ENCODE data around the gene ANKZF1. TPM values are rescaled to one million over a fixed set of nuclear protein-coding genes. Genes with fewer than 3 reads are reported as not detected.
A peak's percentile ranks its signal among the peaks of the same experiment; 100 is the strongest.

The ANKZF1 gene
- total RNA-seq, 1 donor from 2014 or later, result 27.7 TPM

DNA sequence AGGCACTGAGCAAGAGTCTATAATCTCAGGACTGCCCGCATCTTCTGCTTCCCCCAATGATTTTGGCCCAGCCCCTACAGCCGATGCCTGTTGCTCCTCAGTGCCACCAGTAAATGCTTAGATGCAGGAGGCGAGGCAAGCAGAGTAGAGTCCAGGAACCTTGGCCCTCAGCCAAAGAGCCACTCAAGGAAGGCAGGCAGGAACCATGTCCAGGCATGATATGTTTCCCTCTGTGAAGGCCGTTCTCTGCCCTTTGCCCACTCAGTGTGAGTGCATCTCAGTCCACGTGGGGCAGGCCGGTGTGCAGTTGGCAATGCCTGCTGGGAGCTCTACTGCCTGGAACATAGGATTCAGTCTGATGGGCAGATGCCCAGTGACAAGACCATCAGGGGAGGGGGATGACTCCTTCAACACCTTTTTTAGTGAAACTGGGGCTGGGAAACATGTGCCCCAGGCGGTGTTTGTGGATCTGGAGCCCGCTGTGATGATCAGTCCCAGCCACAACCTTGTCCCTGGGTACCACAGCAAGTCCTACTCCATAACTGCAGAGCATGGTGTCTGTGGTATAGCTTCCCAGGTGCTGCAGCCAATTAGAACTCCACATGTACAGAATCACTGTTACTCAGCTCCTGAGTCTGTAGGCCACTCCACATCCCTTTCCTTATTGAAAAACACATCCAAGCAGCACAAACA lies 39.9 kb downstream of the ANKZF1 start:
- Histone ChIP-seq H3K4me3 (ENCODE audit: low read length in 3 of 3) (no peak overlapping the region), H3K9me3 (ENCODE audit: control insufficient read depth in 3 of 3, low read length in 3 of 3) (no peaks in the 10 kb centered on the region), H3K9ac (ENCODE audit: low read depth in 1 of 3, low read length in 3 of 3) (no peak overlapping the region), H3K27ac (ENCODE audit: low read depth, low read length) (no peak overlapping the region), H3K4me1 (ENCODE audit: control insufficient read depth in 3 of 3, insufficient read depth in 3 of 3, low read length in 3 of 3) (peaks cover 5 to 15% (median 11%) of the 10 kb centered on the region in 3 donors), H3K36me3 (ENCODE audit: control insufficient read depth in 3 of 3, insufficient read depth in 3 of 3, low read length in 3 of 3) (no peaks in the 10 kb centered on the region), H3K27me3 (ENCODE audit: control insufficient read depth in 3 of 3, insufficient read depth in 3 of 3, low read length in 3 of 3) (no peaks in the 10 kb centered on the region)

DNA sequence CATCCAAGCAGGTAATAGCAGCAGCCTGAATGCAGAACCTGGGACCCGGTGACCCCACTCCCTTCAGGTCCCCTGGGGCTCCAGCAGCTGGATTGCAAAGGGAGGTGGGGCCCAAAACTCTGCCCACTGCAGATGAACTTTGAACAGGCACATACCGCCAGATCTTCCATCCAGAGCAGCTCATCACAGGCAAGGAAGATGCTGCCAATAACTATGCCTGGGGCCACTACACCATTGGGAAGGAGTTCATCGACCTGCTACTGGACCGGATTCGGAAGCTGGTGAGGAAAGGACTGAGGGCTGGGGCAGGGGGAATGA lies 40.4 kb downstream of the ANKZF1 start:
- no peaks in the 10 kb centered on the region for H3K9me3 ChIP-seq (ENCODE audit: control insufficient read depth in 3 of 3, low read length in 3 of 3)
- peaks cover 8 to 18% (median 13%) of the 10 kb centered on the region in 3 donors for H3K4me1 ChIP-seq (ENCODE audit: control insufficient read depth in 3 of 3, insufficient read depth in 3 of 3, low read length in 3 of 3)
- H3K9ac ChIP-seq (ENCODE audit: low read depth in 1 of 3, low read length in 3 of 3), result no peak overlapping the region
- no peak overlapping the region for H3K4me3 ChIP-seq (ENCODE audit: low read length in 3 of 3)
- H3K27ac ChIP-seq (ENCODE audit: low read depth, low read length), result no peak overlapping the region
- H3K36me3 ChIP-seq (ENCODE audit: control insufficient read depth in 3 of 3, insufficient read depth in 3 of 3, low read length in 3 of 3), result no peaks in the 10 kb centered on the region
- no peaks in the 10 kb centered on the region for H3K27me3 ChIP-seq (ENCODE audit: control insufficient read depth in 3 of 3, insufficient read depth in 3 of 3, low read length in 3 of 3)

DNA sequence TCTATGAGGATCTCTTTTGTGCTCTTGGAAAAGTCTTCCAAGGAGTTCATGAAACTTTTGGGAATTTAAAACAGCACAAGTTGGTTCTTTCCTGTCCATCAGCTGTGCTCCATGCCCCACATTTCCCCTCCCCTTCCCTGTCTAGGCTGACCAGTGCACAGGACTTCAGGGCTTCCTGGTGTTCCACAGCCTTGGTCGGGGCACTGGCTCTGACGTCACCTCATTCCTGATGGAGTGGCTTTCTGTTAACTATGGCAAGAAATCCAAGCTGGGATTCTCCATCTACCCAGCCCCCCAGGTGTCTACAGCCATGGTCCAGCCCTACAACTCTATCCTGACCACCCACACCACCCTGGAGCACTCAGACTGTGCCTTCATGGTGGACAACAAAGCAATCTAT lies 41.4 kb downstream of the ANKZF1 start:
- Histone ChIP-seq H3K4me1 (ENCODE audit: control insufficient read depth in 3 of 3, insufficient read depth in 3 of 3, low read length in 3 of 3) (peaks cover 8 to 23% (median 13%) of the 10 kb centered on the region in 3 donors), H3K4me3 (ENCODE audit: low read length in 3 of 3) (no peak overlapping the region), H3K9ac (ENCODE audit: low read depth in 1 of 3, low read length in 3 of 3) (no peak overlapping the region), H3K9me3 (ENCODE audit: control insufficient read depth in 3 of 3, low read length in 3 of 3) (no peaks in the 10 kb centered on the region), H3K27me3 (ENCODE audit: control insufficient read depth in 3 of 3, insufficient read depth in 3 of 3, low read length in 3 of 3) (no peaks in the 10 kb centered on the region), H3K27ac (ENCODE audit: low read depth, low read length) (no peak overlapping the region), H3K36me3 (ENCODE audit: control insufficient read depth in 3 of 3, insufficient read depth in 3 of 3, low read length in 3 of 3) (no peaks in the 10 kb centered on the region)

DNA sequence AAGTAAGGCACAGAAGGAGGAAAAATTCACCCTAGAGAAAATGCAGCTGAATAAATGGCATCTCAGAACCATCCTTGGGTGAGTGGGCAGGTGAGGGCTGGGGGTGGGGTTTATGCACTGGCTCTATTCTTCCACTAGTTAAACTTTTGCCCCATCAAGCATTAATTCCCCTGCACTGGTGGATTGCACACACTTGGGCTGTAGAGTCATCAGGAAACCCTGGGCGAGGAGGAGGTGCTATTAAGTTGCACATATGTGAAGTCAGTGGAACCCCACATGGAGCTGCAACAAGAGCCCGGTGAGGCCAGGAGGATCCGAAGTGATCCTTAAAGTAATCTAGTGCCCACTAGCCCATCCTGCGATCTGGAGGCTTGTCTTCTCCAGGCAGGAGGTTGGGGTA lies 42.8 kb downstream of the ANKZF1 start:
- H3K4me3 ChIP-seq (ENCODE audit: low read length in 3 of 3), result no peak overlapping the region
- H3K36me3 ChIP-seq (ENCODE audit: control insufficient read depth in 3 of 3, insufficient read depth in 3 of 3, low read length in 3 of 3), result no peaks in the 10 kb centered on the region

DNA sequence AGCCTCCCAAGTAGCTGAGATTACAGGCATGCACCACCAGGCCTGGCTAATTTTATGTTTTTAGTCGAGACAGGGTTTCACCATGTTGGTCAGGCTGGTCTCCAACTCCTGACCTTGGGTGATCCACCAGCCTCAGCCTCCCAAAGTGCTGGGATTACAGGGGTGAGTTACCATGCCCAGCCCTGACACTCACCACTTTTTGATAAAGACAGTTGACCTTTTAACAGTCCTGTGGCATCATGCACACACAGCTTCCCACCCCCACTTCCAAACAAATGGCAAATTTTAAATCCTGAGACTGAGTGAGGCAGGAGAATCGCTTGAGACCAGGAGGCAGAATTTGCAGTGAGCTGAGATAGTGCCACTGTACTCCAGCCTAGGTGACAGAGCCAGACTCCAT lies 43.4 kb downstream of the ANKZF1 start:
- H3K27ac ChIP-seq (ENCODE audit: low read depth, low read length), result no peak overlapping the region
- no peak overlapping the region for H3K4me3 ChIP-seq (ENCODE audit: low read length in 3 of 3)
- no peaks in the 10 kb centered on the region for H3K36me3 ChIP-seq (ENCODE audit: control insufficient read depth in 3 of 3, insufficient read depth in 3 of 3, low read length in 3 of 3)
- no peak overlapping the region for H3K9ac ChIP-seq (ENCODE audit: low read depth in 1 of 3, low read length in 3 of 3)
- peaks cover 15 to 30% (median 20%) of the 10 kb centered on the region in 3 donors for H3K4me1 ChIP-seq (ENCODE audit: control insufficient read depth in 3 of 3, insufficient read depth in 3 of 3, low read length in 3 of 3)
- no peaks in the 10 kb centered on the region for H3K9me3 ChIP-seq (ENCODE audit: control insufficient read depth in 3 of 3, low read length in 3 of 3)
- no peaks in the 10 kb centered on the region for H3K27me3 ChIP-seq (ENCODE audit: control insufficient read depth in 3 of 3, insufficient read depth in 3 of 3, low read length in 3 of 3)

More for the DNA sequence above, 42.8 kb downstream of the ANKZF1 start:
- H3K4me1 ChIP-seq (ENCODE audit: control insufficient read depth in 3 of 3, insufficient read depth in 3 of 3, low read length in 3 of 3), result peaks cover 8 to 23% (median 14%) of the 10 kb centered on the region in 3 donors
- H3K27ac ChIP-seq (ENCODE audit: low read depth, low read length), result no peak overlapping the region
- no peaks in the 10 kb centered on the region for H3K9me3 ChIP-seq (ENCODE audit: control insufficient read depth in 3 of 3, low read length in 3 of 3)
- no peak overlapping the region for H3K9ac ChIP-seq (ENCODE audit: low read depth in 1 of 3, low read length in 3 of 3)
- no peaks in the 10 kb centered on the region for H3K27me3 ChIP-seq (ENCODE audit: control insufficient read depth in 3 of 3, insufficient read depth in 3 of 3, low read length in 3 of 3)

DNA sequence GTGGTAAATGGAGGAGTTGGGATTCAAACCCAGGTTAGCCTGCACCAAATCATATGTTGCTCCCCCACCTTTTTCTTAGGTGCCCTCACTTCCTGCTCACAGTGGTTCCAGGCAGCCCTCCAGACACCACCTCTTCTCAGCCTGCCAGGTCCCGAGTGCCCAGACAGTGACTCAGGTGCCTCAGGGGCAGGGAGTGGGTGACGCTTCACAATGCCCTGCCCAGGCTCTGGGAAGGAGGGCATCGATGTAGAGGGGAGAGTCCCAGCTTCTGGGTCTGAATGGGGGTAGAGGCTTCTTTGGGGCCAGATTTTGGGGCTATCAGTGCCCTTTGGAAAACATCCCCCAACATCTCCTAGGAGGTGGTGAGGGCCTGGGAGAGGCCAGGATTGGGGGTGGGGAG lies 44.3 kb downstream of the ANKZF1 start:
- H3K4me3 ChIP-seq (ENCODE audit: low read length in 3 of 3), result peak overlapping the region in 1 of 3 donors; percentile 58
- no peaks in the 10 kb centered on the region for H3K36me3 ChIP-seq (ENCODE audit: control insufficient read depth in 3 of 3, insufficient read depth in 3 of 3, low read length in 3 of 3)
- peak overlapping the region; percentile 16 to 79 (median 47) for H3K9ac ChIP-seq (ENCODE audit: low read depth in 1 of 3, low read length in 3 of 3)
- no peaks in the 10 kb centered on the region for H3K27me3 ChIP-seq (ENCODE audit: control insufficient read depth in 3 of 3, insufficient read depth in 3 of 3, low read length in 3 of 3)
- peaks cover 24 to 39% (median 30%) of the 10 kb centered on the region in 3 donors for H3K4me1 ChIP-seq (ENCODE audit: control insufficient read depth in 3 of 3, insufficient read depth in 3 of 3, low read length in 3 of 3)
- peak overlapping the region; percentile 88 for H3K27ac ChIP-seq (ENCODE audit: low read depth, low read length)
- H3K9me3 ChIP-seq (ENCODE audit: control insufficient read depth in 3 of 3, low read length in 3 of 3), result no peaks in the 10 kb centered on the region

DNA sequence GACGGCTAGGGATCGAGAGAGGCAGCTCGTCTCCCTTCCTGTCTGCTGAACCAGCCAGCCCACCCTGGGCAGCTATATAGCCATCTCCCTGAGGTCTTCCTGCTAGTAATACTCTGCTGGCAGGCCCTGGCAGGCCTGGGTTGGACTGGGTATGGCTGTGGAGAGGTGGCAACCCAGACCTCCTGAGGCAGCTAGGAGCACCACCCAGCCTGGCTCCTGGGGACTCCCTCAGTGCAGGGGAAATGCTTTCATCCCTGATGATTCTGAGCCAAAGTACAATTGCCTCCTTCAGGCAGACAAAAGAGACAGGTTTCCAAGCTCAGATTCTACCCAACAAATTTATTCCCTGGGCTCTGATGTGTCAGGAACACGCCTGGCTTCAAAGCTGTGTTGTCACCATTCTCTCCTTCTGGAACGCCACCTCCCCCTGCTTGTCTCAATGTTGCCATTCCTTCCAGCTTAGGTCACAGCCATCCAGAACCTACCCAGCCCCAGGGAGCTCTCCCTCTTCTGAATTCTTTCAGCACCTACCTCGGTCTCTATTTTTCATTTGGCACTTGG lies 44.8 kb downstream of the ANKZF1 start:
- Histone ChIP-seq H3K36me3 (ENCODE audit: control insufficient read depth in 3 of 3, insufficient read depth in 3 of 3, low read length in 3 of 3) (no peaks in the 10 kb centered on the region), H3K9ac (ENCODE audit: low read depth in 1 of 3, low read length in 3 of 3) (peak overlapping the region; percentile 16 to 79 (median 47)), H3K4me3 (ENCODE audit: low read length in 3 of 3) (peak overlapping the region in 1 of 3 donors; percentile 58), H3K4me1 (ENCODE audit: control insufficient read depth in 3 of 3, insufficient read depth in 3 of 3, low read length in 3 of 3) (peaks cover 24 to 37% (median 28%) of the 10 kb centered on the region in 3 donors), H3K27me3 (ENCODE audit: control insufficient read depth in 3 of 3, insufficient read depth in 3 of 3, low read length in 3 of 3) (no peaks in the 10 kb centered on the region), H3K9me3 (ENCODE audit: control insufficient read depth in 3 of 3, low read length in 3 of 3) (no peaks in the 10 kb centered on the region), H3K27ac (ENCODE audit: low read depth, low read length) (peak overlapping the region; percentile 88)

DNA sequence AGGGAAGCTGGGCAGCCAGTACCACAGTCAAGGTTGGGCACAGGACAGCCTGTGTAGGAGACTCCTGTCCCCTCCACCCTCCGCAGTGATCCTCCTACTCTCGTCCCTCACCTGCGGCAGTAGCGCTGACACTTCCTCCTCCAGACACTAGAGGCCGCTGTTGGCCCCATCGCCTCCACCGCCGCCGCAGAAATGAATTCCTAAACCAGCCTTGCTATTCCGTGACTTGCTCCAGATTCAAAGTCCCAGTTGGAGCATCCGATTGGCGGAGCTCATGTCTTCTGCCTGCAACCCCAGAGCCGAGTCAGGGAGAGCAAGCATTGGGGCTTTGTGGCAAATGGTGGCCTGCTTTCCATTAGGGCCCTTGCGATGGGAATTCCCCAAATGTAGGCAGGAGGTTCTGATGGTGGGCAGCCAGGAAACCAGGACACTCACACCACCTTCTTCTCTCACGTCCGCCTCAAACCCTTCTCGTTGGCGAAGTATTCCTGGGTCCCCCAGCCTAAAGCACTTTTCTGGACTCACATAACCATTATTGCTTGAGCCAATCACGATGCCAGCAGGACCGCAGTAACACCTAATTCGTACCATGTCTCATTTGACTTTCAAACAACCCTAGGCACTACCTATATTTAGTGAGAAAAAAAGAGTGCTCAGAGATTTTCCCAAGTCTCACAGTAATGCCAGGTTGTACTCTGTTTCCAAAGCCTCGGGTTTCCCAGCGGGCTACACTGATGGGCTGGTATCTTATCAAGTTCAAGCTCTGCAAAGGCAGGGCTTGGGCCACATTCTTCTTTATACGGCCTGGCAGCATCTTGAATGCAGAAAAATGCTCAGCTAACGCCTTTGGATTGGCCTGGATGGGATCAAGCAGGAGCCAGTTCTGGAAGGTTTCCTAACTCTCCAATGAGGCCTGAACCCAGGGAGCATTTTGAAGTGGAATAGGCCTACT lies 48.4 kb downstream of the ANKZF1 start:
- peak overlapping the region; percentile 56 to 77 (median 67) for H3K4me3 ChIP-seq (ENCODE audit: low read length in 3 of 3)
- H3K9ac ChIP-seq (ENCODE audit: low read depth in 1 of 3, low read length in 3 of 3), result peak overlapping the region; percentile 80 to 90 (median 86)
- H3K36me3 ChIP-seq (ENCODE audit: control insufficient read depth in 3 of 3, insufficient read depth in 3 of 3, low read length in 3 of 3), result peaks cover 25 to 28% (median 26%) of the 10 kb centered on the region in 3 donors
- H3K27ac ChIP-seq (ENCODE audit: low read depth, low read length), result peak overlapping the region; percentile 90
- no peaks in the 10 kb centered on the region for H3K27me3 ChIP-seq (ENCODE audit: control insufficient read depth in 3 of 3, insufficient read depth in 3 of 3, low read length in 3 of 3)
- no peaks in the 10 kb centered on the region for H3K9me3 ChIP-seq (ENCODE audit: control insufficient read depth in 3 of 3, low read length in 3 of 3)
- peaks cover 38 to 57% (median 40%) of the 10 kb centered on the region in 3 donors for H3K4me1 ChIP-seq (ENCODE audit: control insufficient read depth in 3 of 3, insufficient read depth in 3 of 3, low read length in 3 of 3)

DNA sequence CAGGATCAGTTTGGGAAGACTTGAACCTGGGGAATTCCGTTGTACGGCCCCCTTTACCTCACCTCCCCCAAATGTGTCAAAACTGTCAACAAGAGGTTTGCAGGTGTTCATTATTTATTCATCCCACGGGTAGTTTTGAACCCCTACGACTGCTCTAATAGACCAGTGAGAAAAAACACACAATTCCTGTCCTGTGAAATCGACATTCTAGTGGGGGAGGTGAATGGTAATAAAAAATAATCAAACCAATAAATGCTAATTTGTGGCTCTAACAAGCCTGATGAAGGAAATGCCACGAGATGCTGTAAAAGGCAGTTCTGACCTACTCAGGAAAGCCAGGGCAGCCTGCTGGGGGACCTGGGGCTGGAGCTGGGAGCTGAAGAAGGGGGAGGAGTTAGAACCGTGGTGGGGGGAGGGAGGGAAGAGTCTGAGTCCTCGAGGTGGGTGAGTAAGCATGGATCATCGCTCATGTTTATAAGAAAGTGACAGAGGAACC lies 49.1 kb downstream of the ANKZF1 start:
- Histone ChIP-seq H3K27ac (ENCODE audit: low read depth, low read length) (peak overlapping the region; percentile 90), H3K9ac (ENCODE audit: low read depth in 1 of 3, low read length in 3 of 3) (peak overlapping the region; percentile 80 to 90 (median 86)), H3K4me3 (ENCODE audit: low read length in 3 of 3) (peak overlapping the region; percentile 36 to 77 (median 71)), H3K9me3 (ENCODE audit: control insufficient read depth in 3 of 3, low read length in 3 of 3) (no peaks in the 10 kb centered on the region), H3K36me3 (ENCODE audit: control insufficient read depth in 3 of 3, insufficient read depth in 3 of 3, low read length in 3 of 3) (peaks cover 33 to 35% (median 33%) of the 10 kb centered on the region in 3 donors), H3K27me3 (ENCODE audit: control insufficient read depth in 3 of 3, insufficient read depth in 3 of 3, low read length in 3 of 3) (no peaks in the 10 kb centered on the region), H3K4me1 (ENCODE audit: control insufficient read depth in 3 of 3, insufficient read depth in 3 of 3, low read length in 3 of 3) (peaks cover 38 to 56% (median 40%) of the 10 kb centered on the region in 3 donors)
